Upper lobe of left lung (tissue), 6 donors: Measurements from ENCODE around the gene IL1RN. TPM values are rescaled to one million over a fixed set of nuclear protein-coding genes. Genes with fewer than 3 reads are reported as not detected.

Experiments
- ATAC-seq, 2 donors: fragments of 200-7000 bp; cut with Tn5 transposase; one replicate each; pipeline ENCODE4 v1.9.1; 2022; ENCODE audit warnings: mild to moderate bottlenecking in 2 of 2, moderate library complexity in 2 of 2; ENCODE audit not compliant: low FRiP score in 2 of 2
- DNase-seq, 2 donors: peaks; one replicate each; pipeline ENCODE4 v3.0.0-alpha.2; 2019 to 2020
- H3K27ac ChIP-seq, 4 donors: fragments of 200-600 bp; sonication (generic); one replicate each; pipeline ENCODE4 v1.5.1; 2016 to 2019
- H3K27me3 ChIP-seq, 4 donors: fragments of 200-600 bp; sonication (generic); one replicate each; pipeline ENCODE4 v1.5.1; 2017 to 2019
- H3K36me3 ChIP-seq, 4 donors: fragments of 200-600 bp; sonication (generic); one replicate each; pipeline ENCODE4 v1.5.1; 2016 to 2019
- H3K4me1 ChIP-seq, 4 donors: fragments of 200-600 bp; sonication (generic); one replicate each; pipeline ENCODE4 v1.5.1; 2018 to 2019
- H3K4me3 ChIP-seq, 4 donors: fragments of 200-600 bp; sonication (generic); one replicate each; pipeline ENCODE4 v1.5.1; 2017 to 2019; ENCODE audit warnings: mild to moderate bottlenecking in 2 of 4, moderate library complexity in 1 of 4
- H3K9me3 ChIP-seq, 4 donors: fragments of 200-600 bp; sonication (generic); one replicate each; pipeline ENCODE4 v1.5.1; 2018 to 2019
- EP300 ChIP-seq, 4 donors: sonication (generic); formaldehyde crosslinking; IDR thresholded peaks; one replicate each; pipeline ENCODE4 v1.5.1; 2017; ENCODE audit warnings: antibody characterized with exemption in 4 of 4, control low read depth in 2 of 4
- POLR2A ChIP-seq, 4 donors: fragments of 450-650 bp; IDR thresholded peaks; one replicate each; pipeline ENCODE4 v1.5.1; 2016 to 2017; ENCODE audit warnings: antibody characterized with exemption in 4 of 4, mild to moderate bottlenecking in 2 of 4
- POLR2AphosphoS5 ChIP-seq, 2 donors: sonication (generic); formaldehyde crosslinking; IDR thresholded peaks; one replicate each; pipeline ENCODE4 v1.5.1; 2017; ENCODE audit warnings: antibody characterized with exemption in 2 of 2
- WGBS, 2 donors: methylation state at CpG; one replicate each; pipeline ENCODE4 v1.1.5; 2017 to 2018; 5-methylcytosine and 5-hydroxymethylcytosine counted together
- total RNA-seq, 6 donors: library from RNA; depleted of rRNA in 4 of 6; stranded (reverse); fragments of >200 nt in 4 of 6; gene quantifications; one replicate each; pipeline versions ENCODE4 v1.1.0 to v1.2.1, GENCODE V29; 2016 to 2021
- TF ChIP-seq, protein P1 (sequence below), 6 experiments: fragments of 450-650 bp in 4 of 6; fragments of 200-600 bp in 2 of 6; sonication (generic) in 2 of 6; IDR thresholded peaks; one replicate each; pipeline ENCODE4 v1.5.1; 2016 to 2019; ENCODE audit warnings: antibody characterized with exemption in 6 of 6
- donor health status: DM: no; HTN: no; CAD: no; lungs with moderate emphysema.
- donor health status: DM: no; HTN: yes; CAD: no; lungs with severe emphysema.

The IL1RN gene
- total RNA-seq, 6 donors from 2014 or later: 2.0 to 40.6 (median 7.9) TPM

DNA sequence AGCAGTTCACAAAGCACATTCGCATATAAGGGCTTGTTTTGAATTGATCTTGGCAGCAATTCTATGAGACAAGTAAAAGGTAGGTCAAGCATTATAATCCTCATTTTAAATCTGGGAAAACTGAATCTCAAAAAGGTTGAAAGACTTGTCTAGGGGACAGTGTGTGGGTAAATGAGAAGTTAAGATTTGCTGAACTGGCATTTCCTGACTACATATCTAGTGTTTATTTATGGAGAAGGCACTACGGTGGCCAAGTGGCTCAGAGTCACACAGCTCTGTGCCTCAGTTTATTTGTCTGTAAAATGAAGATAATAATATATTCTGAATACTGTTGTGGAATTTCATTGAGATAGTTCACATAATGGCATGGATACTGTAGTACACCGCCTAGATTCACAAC, 16.3 kb upstream of the IL1RN start:
- Histone ChIP-seq H3K4me3 (no peak overlapping the region), H3K36me3 (no peaks in the 10 kb centered on the region), H3K27me3 (no peaks in the 10 kb centered on the region), H3K27ac (no peak overlapping the region), H3K9me3 (no peaks in the 10 kb centered on the region), H3K4me1 (peaks cover 0 to 3% (median 1%) of the 10 kb centered on the region in 4 donors)
- DNase-seq: no peak
- ATAC-seq: no peak
- WGBS, 2 donors: 60 to 67% methylated on average over 3 of the region's 3 CpGs
- TF ChIP-seq EP300 (IDR thresholded peaks at IDR 0.05) (no peak), POLR2A (IDR thresholded peaks at IDR 0.05) (no peak), POLR2AphosphoS5 (IDR thresholded peaks at IDR 0.05) (no peak)
- TF ChIP-seq, protein P1, sequence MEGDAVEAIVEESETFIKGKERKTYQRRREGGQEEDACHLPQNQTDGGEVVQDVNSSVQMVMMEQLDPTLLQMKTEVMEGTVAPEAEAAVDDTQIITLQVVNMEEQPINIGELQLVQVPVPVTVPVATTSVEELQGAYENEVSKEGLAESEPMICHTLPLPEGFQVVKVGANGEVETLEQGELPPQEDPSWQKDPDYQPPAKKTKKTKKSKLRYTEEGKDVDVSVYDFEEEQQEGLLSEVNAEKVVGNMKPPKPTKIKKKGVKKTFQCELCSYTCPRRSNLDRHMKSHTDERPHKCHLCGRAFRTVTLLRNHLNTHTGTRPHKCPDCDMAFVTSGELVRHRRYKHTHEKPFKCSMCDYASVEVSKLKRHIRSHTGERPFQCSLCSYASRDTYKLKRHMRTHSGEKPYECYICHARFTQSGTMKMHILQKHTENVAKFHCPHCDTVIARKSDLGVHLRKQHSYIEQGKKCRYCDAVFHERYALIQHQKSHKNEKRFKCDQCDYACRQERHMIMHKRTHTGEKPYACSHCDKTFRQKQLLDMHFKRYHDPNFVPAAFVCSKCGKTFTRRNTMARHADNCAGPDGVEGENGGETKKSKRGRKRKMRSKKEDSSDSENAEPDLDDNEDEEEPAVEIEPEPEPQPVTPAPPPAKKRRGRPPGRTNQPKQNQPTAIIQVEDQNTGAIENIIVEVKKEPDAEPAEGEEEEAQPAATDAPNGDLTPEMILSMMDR (IDR thresholded peaks at IDR 0.05): no peak

DNA sequence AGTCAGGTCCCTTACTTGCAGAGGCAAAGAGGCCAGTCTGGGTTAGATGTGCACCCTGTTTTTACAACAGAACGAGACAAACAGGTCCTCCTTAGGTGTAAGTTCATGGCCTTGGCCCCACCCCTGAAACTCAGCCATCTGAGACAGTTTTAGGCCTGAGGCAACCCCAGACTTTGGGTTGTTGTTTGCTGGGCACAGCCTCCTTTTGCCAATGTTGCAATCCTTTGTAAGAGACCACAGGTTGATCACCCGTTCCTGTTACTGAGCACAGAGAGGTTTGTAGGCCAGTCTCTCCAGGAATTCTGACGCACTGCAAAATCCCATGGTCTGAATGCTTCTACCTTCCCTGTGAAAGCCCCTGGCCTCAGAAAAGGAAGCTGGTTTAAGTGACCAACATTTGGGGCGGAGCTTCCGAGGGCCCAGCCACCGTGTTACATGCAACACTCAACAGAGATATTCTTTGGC, 15.5 kb upstream of the IL1RN start:
- peaks cover 0 to 8% (median 6%) of the 10 kb centered on the region in 4 donors for H3K4me1 ChIP-seq
- no peaks in the 10 kb centered on the region for H3K27me3 ChIP-seq
- H3K4me3 ChIP-seq: no peak overlapping the region
- ATAC-seq: no peak
- WGBS, 2 donors: 61 to 62% methylated on average over 6 of the region's 6 CpGs
- TF ChIP-seq EP300 (IDR thresholded peaks at IDR 0.05): no peak
- TF ChIP-seq, protein P1 (IDR thresholded peaks at IDR 0.05): no peak
- TF ChIP-seq POLR2AphosphoS5 (IDR thresholded peaks at IDR 0.05): no peak
- no peak for TF ChIP-seq POLR2A (IDR thresholded peaks at IDR 0.05)
- H3K27ac ChIP-seq: peak overlapping the region in 1 of 4 donors; percentile 13
- DNase-seq: peak in 1 of 2 donors; percentile 67
- no peaks in the 10 kb centered on the region for H3K36me3 ChIP-seq
- no peaks in the 10 kb centered on the region for H3K9me3 ChIP-seq

DNA sequence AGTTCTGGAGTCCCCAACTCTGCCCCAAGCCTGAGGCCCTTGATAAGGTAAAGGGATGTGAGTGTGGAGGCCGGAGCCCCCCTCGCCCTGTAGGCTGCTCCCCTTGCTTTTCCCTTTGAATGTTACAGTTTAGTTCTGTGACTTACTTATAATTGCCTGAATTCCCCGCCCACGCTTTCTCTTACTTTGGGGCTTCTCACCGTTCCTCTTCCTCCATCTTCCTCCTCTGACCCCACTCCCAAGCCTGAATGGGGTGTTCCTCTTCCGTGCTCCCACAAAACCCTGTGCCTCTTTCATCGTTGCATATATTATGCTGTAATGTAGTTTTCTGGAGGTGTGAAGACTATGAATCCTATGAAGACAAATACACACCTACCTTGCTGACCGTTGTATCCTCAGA, 15.0 kb upstream of the IL1RN start:
- DNase-seq (no peak), ATAC-seq (no peak)
- H3K4me1 ChIP-seq: peaks cover 0 to 8% (median 6%) of the 10 kb centered on the region in 4 donors
- TF ChIP-seq, protein P1 (IDR thresholded peaks at IDR 0.05): no peak
- TF ChIP-seq EP300 (IDR thresholded peaks at IDR 0.05) (no peak), POLR2AphosphoS5 (IDR thresholded peaks at IDR 0.05) (no peak), POLR2A (IDR thresholded peaks at IDR 0.05) (no peak)
- peak overlapping the region in 1 of 4 donors; percentile 13 for H3K27ac ChIP-seq
- no peaks in the 10 kb centered on the region for H3K9me3 ChIP-seq
- no peaks in the 10 kb centered on the region for H3K27me3 ChIP-seq
- H3K36me3 ChIP-seq: no peaks in the 10 kb centered on the region
- WGBS, 2 donors: 76 to 84% methylated on average over 8 of the region's 8 CpGs
- no peak overlapping the region for H3K4me3 ChIP-seq

DNA sequence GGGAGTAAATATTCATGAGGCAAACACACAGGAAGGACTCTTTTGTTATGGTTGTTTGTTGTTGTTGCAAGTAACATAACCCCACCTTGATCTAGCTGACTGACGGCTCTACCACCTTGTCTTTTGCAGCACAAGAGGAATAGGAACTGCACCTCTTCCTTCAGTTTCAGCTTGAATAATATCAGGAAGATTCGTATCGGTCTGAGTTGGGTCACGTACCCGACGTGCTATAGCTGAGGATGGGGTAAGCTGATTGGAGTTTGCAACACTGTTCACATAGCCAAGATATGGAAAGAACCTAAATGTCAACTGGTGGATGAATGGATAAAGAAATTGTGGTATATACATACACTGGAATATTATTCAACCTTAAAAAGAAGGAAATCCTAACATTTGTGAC, 14.5 kb upstream of the IL1RN start:
- DNase-seq (no peak), ATAC-seq (no peak)
- Histone ChIP-seq H3K27me3 (no peaks in the 10 kb centered on the region), H3K9me3 (no peaks in the 10 kb centered on the region), H3K27ac (no peak overlapping the region), H3K36me3 (no peaks in the 10 kb centered on the region), H3K4me3 (no peak overlapping the region), H3K4me1 (peaks cover 0 to 8% (median 6%) of the 10 kb centered on the region in 4 donors)
- WGBS, 2 donors: 57 to 74% methylated on average over 6 of the region's 6 CpGs
- no peak for TF ChIP-seq EP300 (IDR thresholded peaks at IDR 0.05)
- no peak for TF ChIP-seq POLR2A (IDR thresholded peaks at IDR 0.05)
- TF ChIP-seq POLR2AphosphoS5 (IDR thresholded peaks at IDR 0.05): no peak
- TF ChIP-seq, protein P1 (IDR thresholded peaks at IDR 0.05): no peak

DNA sequence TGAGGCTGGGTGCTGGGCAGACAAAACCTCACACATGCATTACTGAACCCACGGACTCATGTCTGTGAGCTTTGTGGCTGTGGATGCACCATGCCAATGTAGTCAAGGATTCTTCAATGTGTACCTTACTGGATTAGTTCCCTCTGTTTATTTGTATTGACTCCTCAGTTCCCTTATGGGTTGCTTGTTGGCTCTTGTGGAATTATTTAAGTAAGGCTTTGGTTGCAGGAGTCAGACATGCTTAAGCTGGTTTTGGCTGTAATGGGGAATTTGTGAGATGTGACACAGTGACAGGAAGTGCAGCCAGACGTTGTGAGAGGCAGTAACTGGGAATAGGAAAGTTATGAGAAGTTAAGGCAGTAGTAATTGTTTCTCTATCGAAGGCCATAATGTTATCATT, 13.6 kb upstream of the IL1RN start:
- no peak for TF ChIP-seq POLR2A (IDR thresholded peaks at IDR 0.05)
- TF ChIP-seq POLR2AphosphoS5 (IDR thresholded peaks at IDR 0.05): no peak
- TF ChIP-seq, protein P1 (IDR thresholded peaks at IDR 0.05): no peak
- no peak for TF ChIP-seq EP300 (IDR thresholded peaks at IDR 0.05)
- WGBS, 2 donors: 61 to 69% methylated on average over 3 of the region's 3 CpGs
- Histone ChIP-seq H3K4me1 (peaks cover 0 to 8% (median 6%) of the 10 kb centered on the region in 4 donors), H3K4me3 (no peak overlapping the region), H3K36me3 (no peaks in the 10 kb centered on the region), H3K27ac (no peak overlapping the region), H3K9me3 (no peaks in the 10 kb centered on the region), H3K27me3 (no peaks in the 10 kb centered on the region)
- DNase-seq (no peak), ATAC-seq (no peak)
